H9 (cell line): Measurements from ENCODE around the gene CREBRF. TPM values are rescaled to one million over a fixed set of nuclear protein-coding genes. Genes with fewer than 3 reads are reported as not detected.

ENCODE experiments used
- DNase-seq: peaks from one replicate; pipeline ENCODE4 v3.0.0-alpha.2; 2017
- H2AFZ ChIP-seq: one replicate; pipeline ENCODE4 v1.6.1; 2013; ENCODE audit warnings: mild to moderate bottlenecking, low read length, control low read depth, moderate library complexity
- H2AK5ac ChIP-seq: 2 replicates; pipeline ENCODE4 v1.6.1; 2013; ENCODE audit warnings: low read length, control low read depth, mixed read lengths; ENCODE audit not compliant: insufficient read length
- H2BK120ac ChIP-seq: one replicate; pipeline ENCODE4 v1.6.1; 2013; ENCODE audit warnings: low read depth, mild to moderate bottlenecking, low read length, control low read depth, inconsistent platforms; ENCODE audit not compliant: poor library complexity, severe bottlenecking
- H2BK12ac ChIP-seq: 2 replicates; pipeline ENCODE4 v1.6.1; 2013; ENCODE audit warnings: low read length, control low read depth, mixed read lengths, low read depth; ENCODE audit not compliant: insufficient read length
- H2BK15ac ChIP-seq: 2 replicates; pipeline ENCODE4 v1.6.1; 2013; ENCODE audit warnings: low read depth, low read length, control low read depth
- H2BK20ac ChIP-seq: one replicate; pipeline ENCODE4 v1.6.1; 2013; ENCODE audit warnings: low read depth, mild to moderate bottlenecking, low read length, control low read depth, inconsistent platforms; ENCODE audit not compliant: poor library complexity, severe bottlenecking
- H2BK5ac ChIP-seq: 2 replicates; pipeline ENCODE4 v1.6.1; 2013; ENCODE audit warnings: low read length, control low read depth, mixed read lengths; ENCODE audit not compliant: insufficient read length
- H3K14ac ChIP-seq: 2 replicates; pipeline ENCODE4 v1.6.1; 2013; ENCODE audit warnings: low read length, control low read depth; ENCODE audit not compliant: insufficient read depth
- H3K18ac ChIP-seq: 2 replicates; pipeline ENCODE4 v1.6.1; 2013; ENCODE audit warnings: low read depth, mild to moderate bottlenecking, mixed read lengths, low read length, control low read depth; ENCODE audit not compliant: insufficient read length
- H3K23ac ChIP-seq: 2 replicates; pipeline ENCODE4 v1.6.1; 2013; ENCODE audit warnings: low read length, control low read depth, mixed read lengths, low read depth; ENCODE audit not compliant: insufficient read length
- H3K23me2 ChIP-seq: 2 replicates; pipeline ENCODE4 v1.6.1; 2013; ENCODE audit warnings: low read depth, mild to moderate bottlenecking, mixed read lengths, low read length, control low read depth; ENCODE audit not compliant: insufficient read length, poor library complexity, severe bottlenecking
- H3K27ac ChIP-seq: 2 replicates; pipeline ENCODE4 v1.5.1; 2013; ENCODE audit warnings: low read length, control low read depth, mixed read lengths, low read depth; ENCODE audit not compliant: insufficient read length
- H3K27me3 ChIP-seq: 2 replicates; pipeline ENCODE4 v1.6.1; 2013; ENCODE audit warnings: low read length, control low read depth, inconsistent platforms; ENCODE audit not compliant: insufficient read depth
- H3K4ac ChIP-seq: 2 replicates; pipeline ENCODE4 v1.6.1; 2013; ENCODE audit warnings: low read depth, mild to moderate bottlenecking, control low read depth, inconsistent platforms, low read length, moderate library complexity
- H3K4me1 ChIP-seq: 2 replicates; pipeline ENCODE4 v1.6.1; 2013; ENCODE audit warnings: low read length, control low read depth, inconsistent platforms; ENCODE audit not compliant: insufficient read depth
- H3K4me2 ChIP-seq: 2 replicates; pipeline ENCODE4 v1.6.1; 2013; ENCODE audit warnings: low read length, control low read depth, mixed read lengths; ENCODE audit not compliant: insufficient read length, insufficient read depth
- H3K56ac ChIP-seq: 2 replicates; pipeline ENCODE4 v1.6.1; 2013; ENCODE audit warnings: low read depth, mild to moderate bottlenecking, mixed read lengths, low read length, control low read depth; ENCODE audit not compliant: insufficient read length
- H3K79me1 ChIP-seq: 2 replicates; pipeline ENCODE4 v1.6.1; 2013; ENCODE audit warnings: low read depth, mild to moderate bottlenecking, moderate library complexity, low read length, control low read depth, inconsistent platforms; ENCODE audit not compliant: insufficient read depth, poor library complexity, severe bottlenecking
- H3K79me2 ChIP-seq: 2 replicates; pipeline ENCODE4 v1.6.1; 2013; ENCODE audit warnings: low read length, control low read depth, inconsistent platforms; ENCODE audit not compliant: insufficient read depth
- H3K9ac ChIP-seq: 2 replicates; pipeline ENCODE4 v1.6.1; 2013; ENCODE audit warnings: low read length, control low read depth, mixed read lengths; ENCODE audit not compliant: insufficient read length; ENCODE audit errors: extremely low read depth
- H3K9me3 ChIP-seq: one replicate; pipeline ENCODE4 v1.6.1; 2013; ENCODE audit warnings: low read depth, low read length, inconsistent platforms; ENCODE audit not compliant: control insufficient read depth
- H3T11ph ChIP-seq: one replicate; pipeline ENCODE4 v1.6.1; 2013; ENCODE audit warnings: mild to moderate bottlenecking, low read length, control low read depth, inconsistent platforms
- H4K20me1 ChIP-seq: one replicate; pipeline ENCODE4 v1.6.1; 2013; ENCODE audit not compliant: control insufficient read depth, insufficient read length, insufficient read depth
- H4K5ac ChIP-seq: 2 replicates; pipeline ENCODE4 v1.6.1; 2013; ENCODE audit warnings: low read depth, mild to moderate bottlenecking, mixed read lengths, low read length, control low read depth; ENCODE audit not compliant: insufficient read length
- H4K8ac ChIP-seq: replicated peaks from 2 replicates; pipeline ENCODE4 v1.6.1; 2013; ENCODE audit warnings: low read length, control low read depth, mixed read lengths, low read depth; ENCODE audit not compliant: insufficient read length
- H4K91ac ChIP-seq: 2 replicates; pipeline ENCODE4 v1.6.1; 2013; ENCODE audit warnings: low read depth, mild to moderate bottlenecking, moderate library complexity, mixed read lengths, low read length, control low read depth; ENCODE audit not compliant: insufficient read length
- H3K27ac Mint-ChIP-seq, 3 experiments: 2 replicates in 2 of 3; 3 replicates in 1 of 3; pipeline ENCODE4 v1.8.0; 2020 to 2021; ENCODE audit warnings: mixed read lengths in 3 of 3, mild to moderate bottlenecking in 1 of 3, moderate library complexity in 1 of 3
- H3K27me3 Mint-ChIP-seq: 2 replicates; pipeline ENCODE4 v1.8.0; 2021; ENCODE audit warnings: low read depth, mild to moderate bottlenecking, moderate library complexity, mixed read lengths
- H3K36me3 Mint-ChIP-seq, 3 experiments: 2 replicates in 2 of 3; 3 replicates in 1 of 3; pipeline ENCODE4 v1.8.0; 2020 to 2021; ENCODE audit warnings: low read depth in 3 of 3, mixed read lengths in 3 of 3; ENCODE audit not compliant: insufficient read depth in 1 of 3
- H3K4me1 Mint-ChIP-seq, 2 experiments: 2 replicates each; pipeline ENCODE4 v1.8.0; 2020; ENCODE audit warnings: mixed read lengths in 2 of 2
- H3K4me3 Mint-ChIP-seq, 2 experiments: 2 replicates in 1 of 2; 3 replicates in 1 of 2; pipeline ENCODE4 v1.8.0; 2020 to 2021; ENCODE audit warnings: mild to moderate bottlenecking in 2 of 2, mixed read lengths in 2 of 2, moderate library complexity in 1 of 2
- H3K9me3 Mint-ChIP-seq, 2 experiments: 2 replicates in 1 of 2; 3 replicates in 1 of 2; pipeline ENCODE4 v1.8.0; 2020; ENCODE audit warnings: mild to moderate bottlenecking in 2 of 2, mixed read lengths in 2 of 2, moderate library complexity in 1 of 2
- CTCF ChIP-seq: fragments of 200-600 bp; sonication (generic); conservative IDR thresholded peaks from 3 replicates; pipeline ENCODE4 v1.8.0; 2021; ENCODE audit warnings: antibody characterized with exemption, mild to moderate bottlenecking
- WGBS: extraction: QIAGEN DNeasy Blood & Tissue Kit; methylation state at CpG from one replicate; pipeline ENCODE4 v1.1.7; 2013; ENCODE audit warnings: missing lambda C conversion rate, low lambda C conversion rate, mixed read lengths; ENCODE audit not compliant: insufficient read length; ENCODE audit errors: extremely low coverage; 5-methylcytosine and 5-hydroxymethylcytosine counted together
- total RNA-seq: library from RNA; stranded (reverse); gene quantifications from 2 replicates; pipeline ENCODE4 v1.2.1, GENCODE V29; 2021

Gene CREBRF
- total RNA-seq, 1 experiment from 2014 or later = 2.7 TPM

GRCh38 chr5:173152547-173152946, 96.4 kb downstream of the CREBRF start:
- Histone ChIP-seq H2BK20ac (no peak overlapping the region), H4K91ac (no peak overlapping the region), H3K9ac (no peak overlapping the region), H3K23me2 (no peaks in the 10 kb centered on the region), H3K27me3 (no peaks in the 10 kb centered on the region), H3K56ac (no peak overlapping the region), H3T11ph (no peak overlapping the region), H2BK120ac (no peak overlapping the region), H3K79me1 (no peaks in the 10 kb centered on the region), H3K79me2 (no peaks in the 10 kb centered on the region), H3K9me3 (no peaks in the 10 kb centered on the region), H3K18ac (no peak overlapping the region), H4K20me1 (no peaks in the 10 kb centered on the region), H3K27ac (no peak overlapping the region), H2AK5ac (no peak overlapping the region), H3K14ac (no peak overlapping the region), H2AFZ (no peak overlapping the region), H3K23ac (no peak overlapping the region), H4K5ac (no peak overlapping the region), H3K4ac (no peak overlapping the region), H3K4me1 (no peaks in the 10 kb centered on the region), H2BK5ac (no peak overlapping the region), H2BK12ac (no peak overlapping the region), H3K4me2 (no peak overlapping the region), H4K8ac (no peak overlapping the region), H2BK15ac (no peak overlapping the region)
- H3K27ac Mint-ChIP-seq = no peak overlapping the region
- no CpG with 5 or more reads among the region's 5 CpGs for WGBS
- no peaks in the 10 kb centered on the region for H3K4me1 Mint-ChIP-seq
- H3K9me3 Mint-ChIP-seq = no peaks in the 10 kb centered on the region
- no peak overlapping the region for H3K4me3 Mint-ChIP-seq
- DNase-seq = no peak
- H3K36me3 Mint-ChIP-seq = peaks cover 8 to 37% (median 32%) of the 10 kb centered on the region in 3 experiments
- no peaks in the 10 kb centered on the region for H3K27me3 Mint-ChIP-seq
- TF ChIP-seq CTCF = no peak
